ENCODE measurements around the gene ZHX3.

ZHX3 gene

GRCh38 chr20:41358230-41358629 is 40.7 kb upstream of the ZHX3 start:
- Histone ChIP-seq H3K27ac (no peak overlapping the region), H3K36me3 (ENCODE audit: control insufficient read depth, insufficient read depth, low read length) (no peaks in the 10 kb centered on the region), H3K79me2 (no peaks in the 10 kb centered on the region), H2AFZ (no peak overlapping the region), H3K9ac (no peak overlapping the region), H3K9me3 (ENCODE audit: control insufficient read depth, low read length) (no peaks in the 10 kb centered on the region), H3K4me2 (ENCODE audit: low read length) (no peak overlapping the region), H3K4me3 (ENCODE audit: low read depth, low read length) (no peak overlapping the region), H3K27me3 (ENCODE audit: control insufficient read depth, insufficient read depth, low read length) (no peaks in the 10 kb centered on the region), H3K4me1 (peaks cover 8% of the 10 kb centered on the region)
- TF ChIP-seq, protein P1, sequence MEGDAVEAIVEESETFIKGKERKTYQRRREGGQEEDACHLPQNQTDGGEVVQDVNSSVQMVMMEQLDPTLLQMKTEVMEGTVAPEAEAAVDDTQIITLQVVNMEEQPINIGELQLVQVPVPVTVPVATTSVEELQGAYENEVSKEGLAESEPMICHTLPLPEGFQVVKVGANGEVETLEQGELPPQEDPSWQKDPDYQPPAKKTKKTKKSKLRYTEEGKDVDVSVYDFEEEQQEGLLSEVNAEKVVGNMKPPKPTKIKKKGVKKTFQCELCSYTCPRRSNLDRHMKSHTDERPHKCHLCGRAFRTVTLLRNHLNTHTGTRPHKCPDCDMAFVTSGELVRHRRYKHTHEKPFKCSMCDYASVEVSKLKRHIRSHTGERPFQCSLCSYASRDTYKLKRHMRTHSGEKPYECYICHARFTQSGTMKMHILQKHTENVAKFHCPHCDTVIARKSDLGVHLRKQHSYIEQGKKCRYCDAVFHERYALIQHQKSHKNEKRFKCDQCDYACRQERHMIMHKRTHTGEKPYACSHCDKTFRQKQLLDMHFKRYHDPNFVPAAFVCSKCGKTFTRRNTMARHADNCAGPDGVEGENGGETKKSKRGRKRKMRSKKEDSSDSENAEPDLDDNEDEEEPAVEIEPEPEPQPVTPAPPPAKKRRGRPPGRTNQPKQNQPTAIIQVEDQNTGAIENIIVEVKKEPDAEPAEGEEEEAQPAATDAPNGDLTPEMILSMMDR (IDR thresholded peaks at IDR 0.05) = no peak

DNA sequence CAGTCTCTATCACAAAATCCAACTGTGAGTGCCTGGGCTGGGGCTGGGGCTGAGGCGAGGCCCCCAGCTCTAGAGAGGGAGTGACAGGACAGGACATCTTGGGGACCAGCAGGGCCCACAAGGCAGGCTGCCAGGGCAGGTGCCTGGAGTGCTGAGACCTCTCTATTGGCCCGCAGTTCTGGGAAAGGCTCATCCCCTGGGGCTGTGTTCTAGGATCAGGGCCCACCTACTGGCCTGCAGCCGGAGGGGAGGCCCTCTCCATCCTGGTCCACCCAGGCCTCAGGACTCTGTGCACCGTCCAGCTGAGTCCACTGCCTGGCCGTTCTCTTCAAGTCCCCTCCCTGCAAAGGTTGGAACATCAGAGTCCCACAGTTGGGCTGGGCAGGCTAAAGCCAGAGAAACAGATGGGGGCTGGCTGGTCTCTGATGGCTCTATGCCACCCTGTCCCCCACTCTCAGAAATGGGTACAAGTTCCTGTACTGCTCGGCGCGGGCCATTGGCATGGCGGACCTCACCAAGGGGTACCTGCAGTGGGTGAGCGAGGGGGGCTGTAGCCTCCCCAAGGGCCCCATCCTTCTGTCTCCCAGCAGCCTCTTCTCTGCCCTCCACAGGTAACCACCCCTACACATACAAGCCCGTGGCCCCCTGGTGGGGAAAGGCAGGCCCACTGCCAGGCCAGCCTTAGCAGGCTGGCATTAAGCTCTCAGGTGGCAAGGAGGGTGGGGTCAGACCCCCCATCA is 40.1 kb upstream of the ZHX3 start:
- Histone ChIP-seq H3K4me3 (ENCODE audit: low read depth, low read length) (no peak overlapping the region), H3K27ac (no peak overlapping the region), H2AFZ (no peak overlapping the region), H3K36me3 (ENCODE audit: control insufficient read depth, insufficient read depth, low read length) (no peaks in the 10 kb centered on the region), H3K9me3 (ENCODE audit: control insufficient read depth, low read length) (no peaks in the 10 kb centered on the region), H3K27me3 (ENCODE audit: control insufficient read depth, insufficient read depth, low read length) (no peaks in the 10 kb centered on the region), H3K79me2 (no peaks in the 10 kb centered on the region), H3K9ac (no peak overlapping the region), H3K4me2 (ENCODE audit: low read length) (no peak overlapping the region), H3K4me1 (peaks cover 6% of the 10 kb centered on the region)
- TF ChIP-seq, protein P1 (IDR thresholded peaks at IDR 0.05) = no peak

GRCh38 chr20:41356951-41357350 is 39.4 kb upstream of the ZHX3 start:
- Histone ChIP-seq H3K9ac (no peak overlapping the region), H3K27ac (no peak overlapping the region), H3K4me3 (ENCODE audit: low read depth, low read length) (no peak overlapping the region), H3K36me3 (ENCODE audit: control insufficient read depth, insufficient read depth, low read length) (no peaks in the 10 kb centered on the region), H3K4me2 (ENCODE audit: low read length) (no peak overlapping the region), H3K79me2 (no peaks in the 10 kb centered on the region), H3K4me1 (no peaks in the 10 kb centered on the region), H3K27me3 (ENCODE audit: control insufficient read depth, insufficient read depth, low read length) (no peaks in the 10 kb centered on the region), H3K9me3 (ENCODE audit: control insufficient read depth, low read length) (no peaks in the 10 kb centered on the region), H2AFZ (no peak overlapping the region)
- TF ChIP-seq, protein P1 (IDR thresholded peaks at IDR 0.05) = no peak

- Histone ChIP-seq H3K9me3 (ENCODE audit: control insufficient read depth, low read length) (no peaks in the 10 kb centered on the region), H3K9ac (no peak overlapping the region), H3K4me3 (ENCODE audit: low read depth, low read length) (no peak overlapping the region), H3K27ac (no peak overlapping the region), H3K36me3 (ENCODE audit: control insufficient read depth, insufficient read depth, low read length) (no peaks in the 10 kb centered on the region), H3K4me2 (ENCODE audit: low read length) (no peak overlapping the region), H3K79me2 (no peaks in the 10 kb centered on the region), H3K4me1 (no peaks in the 10 kb centered on the region), H2AFZ (no peak overlapping the region), H3K27me3 (ENCODE audit: control insufficient read depth, insufficient read depth, low read length) (no peaks in the 10 kb centered on the region)
- TF ChIP-seq, protein P1 (IDR thresholded peaks at IDR 0.05) = no peak
These were observed 38.2 kb upstream of the ZHX3 start for GRCh38 chr20:41355598-41356203.

- Histone ChIP-seq H3K79me2 (no peaks in the 10 kb centered on the region), H3K27ac (no peak overlapping the region), H3K4me3 (ENCODE audit: low read depth, low read length) (no peak overlapping the region), H2AFZ (no peak overlapping the region), H3K27me3 (ENCODE audit: control insufficient read depth, insufficient read depth, low read length) (no peaks in the 10 kb centered on the region), H3K36me3 (ENCODE audit: control insufficient read depth, insufficient read depth, low read length) (no peaks in the 10 kb centered on the region), H3K4me1 (no peaks in the 10 kb centered on the region), H3K4me2 (ENCODE audit: low read length) (no peak overlapping the region), H3K9me3 (ENCODE audit: control insufficient read depth, low read length) (no peaks in the 10 kb centered on the region), H3K9ac (no peak overlapping the region)
- TF ChIP-seq, protein P1 (IDR thresholded peaks at IDR 0.05) = no peak
These were observed 37.7 kb upstream of the ZHX3 start for GRCh38 chr20:41355192-41355591.
